Transverse colon (tissue), 4 donors: ENCODE data around the gene YTHDC1.

Experiments used
- CTCF ChIP-seq, 5 experiments: fragments of 200-600 bp in 3 of 5; fragments of 450-650 bp in 2 of 5; sonication (generic) in 3 of 5; IDR thresholded peaks; 1 replicate in 2 of 5; 2 replicates in 3 of 5; pipeline ENCODE4 v1.5.1; 2016 to 2017; ENCODE audit warnings: antibody characterized with exemption in 5 of 5, inconsistent platforms in 3 of 5, mild to moderate bottlenecking in 2 of 5, moderate library complexity in 1 of 5
- POLR2AphosphoS5 ChIP-seq, 3 donors: sonication (generic); formaldehyde crosslinking; IDR thresholded peaks; one replicate each; pipeline ENCODE4 v1.6.1; 2016; ENCODE audit warnings: antibody characterized with exemption in 3 of 3

- TF ChIP-seq POLR2AphosphoS5 (IDR thresholded peaks at IDR 0.05) = no peak
- TF ChIP-seq CTCF (IDR thresholded peaks at IDR 0.05) = no peak
Measured at GRCh38 chr4:68287704-68288392, 62.0 kb downstream of the YTHDC1 start.
